Measurements from ENCODE around the gene ZNF554.

The ZNF554 gene

DNA sequence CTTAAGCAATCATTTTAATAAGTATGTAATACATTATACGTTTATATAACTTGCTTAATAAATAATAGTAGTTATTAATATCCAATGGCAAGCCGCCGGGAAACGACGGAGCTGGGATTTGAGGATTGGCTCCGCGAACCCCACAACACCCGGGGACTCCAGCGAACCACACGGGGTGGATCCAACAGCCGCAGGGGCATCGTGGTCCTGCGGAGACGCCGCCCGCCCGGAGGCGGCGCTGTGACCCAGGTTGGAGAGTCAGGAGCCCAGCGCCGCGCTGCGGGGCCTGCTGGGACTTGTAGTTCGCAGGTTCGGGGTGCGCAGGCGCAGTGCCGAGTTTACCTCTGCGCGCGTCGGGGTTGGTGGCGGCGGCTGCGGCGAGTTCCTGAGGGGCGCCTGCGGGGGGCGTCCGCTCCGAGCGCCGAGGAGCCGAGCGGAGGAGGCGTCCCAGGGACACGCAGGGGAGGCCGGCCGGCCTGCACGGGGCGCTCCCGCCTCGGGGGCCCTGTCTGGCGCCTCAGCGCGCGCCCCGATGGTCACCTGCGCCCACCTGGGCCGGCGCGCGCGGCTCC lies at the start of gene ZNF554:
ZNF554 (plus strand) TSS at position 329 of the 572 bp plus-strand sequence; CDS start at position 533, 204 bp downstream.
- H3K27ac ChIP-seq = peak within 1 kb of the TSS; percentile 45
- peak; percentile 73 for DNase-seq (ENCODE audit: low read depth, low spot score)

DNA sequence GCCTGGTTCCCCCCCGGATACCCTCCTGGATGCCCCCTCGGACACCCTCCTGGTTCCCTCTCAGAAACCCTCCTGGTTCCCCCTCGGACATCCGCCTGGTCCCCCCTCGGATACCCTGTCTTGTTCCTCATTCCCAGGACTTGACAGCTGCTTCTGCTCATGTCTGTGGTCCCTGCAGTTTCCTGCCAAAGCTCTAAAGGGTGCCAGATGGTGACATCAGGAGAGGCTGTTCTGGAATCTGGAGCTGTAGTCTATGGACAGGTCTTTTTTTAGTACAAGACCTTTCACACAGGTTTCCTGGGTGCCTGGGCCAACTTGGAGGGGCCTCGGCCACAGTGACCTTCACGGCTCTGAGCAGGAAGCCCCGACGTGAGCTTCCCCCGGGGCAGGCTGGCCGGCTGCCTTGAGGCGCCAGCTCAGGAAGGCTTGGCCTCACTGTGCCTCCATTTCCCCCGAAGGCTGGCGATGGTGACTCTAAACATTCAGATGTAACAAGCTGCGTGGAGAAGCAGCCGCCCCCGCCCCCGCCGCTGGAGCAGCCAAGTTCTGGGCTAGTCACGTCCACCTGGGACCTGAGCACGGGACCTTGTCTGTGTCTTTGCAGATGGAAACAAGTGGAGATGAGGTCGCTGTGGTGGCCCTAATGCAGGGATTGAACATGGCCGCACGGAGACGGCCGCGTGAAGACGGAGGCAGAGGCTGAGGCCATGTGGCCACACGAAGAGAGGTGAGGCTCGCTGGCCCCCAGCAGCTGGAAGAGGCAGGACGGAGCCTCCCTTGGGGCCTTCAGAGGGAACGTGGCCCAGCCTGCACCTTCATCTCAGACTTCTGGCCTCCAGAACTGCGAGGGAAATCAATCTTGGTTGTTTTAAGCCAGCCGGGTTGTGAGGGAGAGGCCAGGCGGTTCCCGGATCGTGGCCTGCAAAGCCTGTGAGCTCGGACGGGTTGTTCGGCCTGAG lies 49.3 kb upstream of the ZNF554 start:
- no peak for DNase-seq (ENCODE audit: low read depth, low spot score)
- H3K27ac ChIP-seq = no peak overlapping the region

DNA sequence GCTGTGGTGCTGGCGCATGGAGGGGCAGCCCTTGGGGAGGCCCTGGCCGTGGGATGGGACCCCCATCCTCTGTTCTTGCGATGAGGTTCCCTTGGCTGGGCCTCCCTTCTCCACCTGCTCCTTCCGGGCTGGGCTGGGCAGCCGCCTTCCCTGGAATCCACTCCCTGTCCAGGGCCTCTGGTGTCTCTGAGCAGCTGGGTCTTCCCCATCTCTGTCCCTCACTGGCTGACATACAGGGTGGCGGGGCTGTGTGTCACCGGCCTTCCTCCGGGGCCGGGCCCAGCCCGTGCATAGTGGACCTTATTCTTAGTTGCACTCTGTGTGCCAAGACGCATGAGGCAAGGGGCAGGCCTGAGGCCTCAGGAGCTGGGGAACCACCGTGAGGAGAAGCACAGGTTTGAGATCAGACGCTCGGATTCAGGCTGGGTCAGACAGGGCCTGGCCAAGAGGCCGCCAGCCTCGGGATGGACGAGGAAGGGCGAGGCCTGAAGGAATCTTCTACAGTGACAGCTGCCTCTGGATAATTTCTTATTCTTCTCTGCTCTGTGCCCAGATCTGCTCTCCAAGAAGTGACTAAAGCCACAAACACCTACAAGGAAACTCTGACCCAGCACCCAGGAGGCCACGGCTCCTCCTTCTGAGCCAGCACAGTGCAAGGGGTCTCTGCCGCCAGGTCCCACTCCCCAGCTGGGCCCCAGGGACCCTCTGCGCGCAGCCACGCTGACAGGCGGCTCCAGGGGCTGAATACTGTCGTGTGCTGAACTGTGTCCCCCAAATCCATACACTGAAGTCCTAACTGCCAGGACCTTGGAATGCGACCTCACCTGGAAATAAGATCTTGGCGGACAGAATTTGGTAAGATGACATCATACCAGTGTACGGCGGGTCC lies 47.6 kb upstream of the ZNF554 start:
- no peak for DNase-seq (ENCODE audit: low read depth, low spot score)
- no peak overlapping the region for H3K27ac ChIP-seq

GRCh38 chr19:2774083-2774679 lies 45.5 kb upstream of the ZNF554 start:
- no peak for DNase-seq (ENCODE audit: low read depth, low spot score)
- H3K27ac ChIP-seq = no peak overlapping the region

DNA sequence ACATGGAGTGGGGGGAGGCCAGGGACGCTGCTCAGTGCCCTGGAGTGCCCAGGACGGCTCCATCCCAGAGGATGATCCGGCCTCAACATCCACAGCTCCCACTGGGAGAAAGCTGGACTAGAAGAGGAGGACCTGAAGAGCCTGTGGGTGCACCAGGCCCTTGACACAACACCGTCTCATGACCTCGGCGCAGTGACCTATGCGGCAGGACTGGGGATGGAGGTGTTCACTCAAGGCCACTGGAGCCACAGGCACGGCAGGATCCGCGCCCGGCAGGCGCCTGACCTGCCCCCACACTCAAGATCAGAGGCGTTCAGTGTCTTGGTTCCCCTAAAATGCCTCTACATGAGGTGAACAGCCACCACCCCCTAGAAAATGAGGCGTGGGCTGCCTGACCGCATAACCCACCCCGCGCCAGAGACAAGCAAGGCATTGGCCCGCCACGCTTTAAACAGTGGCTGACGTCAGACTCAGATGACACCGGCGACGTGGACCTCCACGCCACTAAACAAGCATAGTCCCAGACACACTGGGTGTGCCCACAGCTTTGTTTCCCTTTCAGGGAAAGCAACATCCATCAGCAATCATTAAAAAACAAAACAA lies 44.6 kb upstream of the ZNF554 start:
- no peak for DNase-seq (ENCODE audit: low read depth, low spot score)
- no peak overlapping the region for H3K27ac ChIP-seq

DNA sequence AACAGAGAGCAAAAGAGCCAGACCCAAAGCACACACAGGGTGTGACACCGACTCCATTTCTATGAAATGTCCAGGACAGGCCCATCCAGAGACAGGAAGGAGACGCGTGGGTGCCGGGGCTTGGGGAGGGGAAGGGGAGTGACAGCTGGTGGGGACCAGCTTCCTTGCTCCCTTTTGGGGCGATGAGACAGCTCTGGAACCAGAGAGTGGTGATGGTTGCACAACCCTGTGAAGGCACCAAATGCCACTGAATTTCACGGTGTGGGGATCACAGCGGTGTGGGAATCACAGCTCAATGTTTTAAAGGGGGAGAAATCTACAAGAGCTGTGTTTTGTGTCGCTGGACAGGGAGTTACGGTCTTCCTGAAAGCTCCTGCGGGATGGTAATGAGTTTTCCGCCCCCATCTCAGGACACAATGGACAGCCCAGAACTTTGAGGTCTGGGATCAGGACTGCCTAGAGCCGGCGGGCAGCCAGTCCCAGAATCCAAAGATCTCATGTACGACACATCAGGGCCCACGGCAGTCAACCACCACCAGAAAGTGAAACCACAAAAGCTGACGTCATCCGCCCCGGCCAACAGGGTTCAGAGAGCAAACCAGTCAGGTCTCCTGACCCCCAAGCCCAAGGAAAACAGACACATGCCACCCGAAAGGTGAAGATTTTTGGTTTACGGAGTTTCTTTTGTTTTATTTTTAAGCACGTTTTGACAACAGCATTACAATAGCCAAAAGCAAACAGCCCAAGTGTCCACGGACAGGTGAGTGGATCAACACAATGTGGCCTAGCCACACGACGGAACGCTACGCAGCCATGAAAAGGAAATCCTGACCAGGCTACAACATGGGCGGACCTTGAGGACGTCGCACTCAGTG lies 43.9 kb upstream of the ZNF554 start:
- H3K27ac ChIP-seq = no peak overlapping the region
- no peak for DNase-seq (ENCODE audit: low read depth, low spot score)

- DNase-seq (ENCODE audit: low read depth, low spot score) = no peak
- H3K27ac ChIP-seq = no peak overlapping the region
Measured at GRCh38 chr19:2777952-2778683, 41.5 kb upstream of the ZNF554 start.

- DNase-seq (ENCODE audit: low read depth, low spot score) = no peak
- H3K27ac ChIP-seq = no peak overlapping the region
Measured at GRCh38 chr19:2779121-2779740, 40.4 kb upstream of the ZNF554 start.

DNA sequence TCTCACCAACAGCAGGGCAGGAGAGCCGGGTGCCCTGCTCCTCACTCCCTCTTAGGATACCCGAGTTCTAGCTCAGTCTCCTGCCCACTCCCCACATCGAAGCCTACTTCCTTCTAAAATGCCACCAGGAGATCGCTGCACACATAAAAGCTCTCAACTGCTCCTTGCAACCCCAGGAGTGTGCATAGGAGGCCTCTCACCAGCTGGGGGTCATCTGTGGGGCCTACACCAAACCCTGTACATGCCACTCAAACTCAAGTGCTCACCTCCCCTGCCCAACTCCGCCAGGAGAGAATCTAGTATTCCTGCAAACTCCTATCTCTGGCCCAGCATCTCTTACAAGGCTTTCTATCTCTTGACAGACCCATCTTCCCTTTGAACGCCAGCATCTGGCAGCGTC lies 39.4 kb upstream of the ZNF554 start:
- no peak overlapping the region for H3K27ac ChIP-seq
- DNase-seq (ENCODE audit: low read depth, low spot score) = no peak

DNA sequence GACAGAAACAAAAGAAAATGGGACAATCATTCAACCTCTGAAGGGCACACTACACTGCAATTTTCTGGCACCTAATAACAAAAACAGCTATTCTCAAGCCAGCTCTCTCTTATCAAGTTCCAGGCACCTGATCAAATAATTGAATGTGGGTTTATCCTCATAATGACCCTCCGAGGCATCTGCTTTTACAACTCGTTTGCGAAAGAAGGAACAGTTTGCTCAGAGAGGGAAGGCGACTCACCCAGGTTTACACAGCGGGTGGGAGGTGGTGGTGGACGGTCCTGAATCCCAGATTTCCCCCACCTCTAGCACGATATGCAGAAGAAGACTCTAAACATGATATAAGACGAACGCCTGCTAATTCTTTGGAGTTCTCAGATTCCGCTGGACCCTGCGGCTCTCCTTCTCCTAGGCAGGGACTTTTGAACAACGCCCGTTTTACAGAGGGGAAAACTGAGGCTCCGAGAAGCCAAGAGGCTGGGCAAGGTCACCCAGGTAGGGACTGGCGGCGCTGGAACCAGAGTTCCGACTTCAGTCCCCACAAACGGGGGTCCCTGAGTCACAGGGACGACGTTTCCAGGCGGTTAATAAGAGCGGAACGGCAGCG lies 37.2 kb upstream of the ZNF554 start:
- peak overlapping the region; percentile 52 for H3K27ac ChIP-seq

DNA sequence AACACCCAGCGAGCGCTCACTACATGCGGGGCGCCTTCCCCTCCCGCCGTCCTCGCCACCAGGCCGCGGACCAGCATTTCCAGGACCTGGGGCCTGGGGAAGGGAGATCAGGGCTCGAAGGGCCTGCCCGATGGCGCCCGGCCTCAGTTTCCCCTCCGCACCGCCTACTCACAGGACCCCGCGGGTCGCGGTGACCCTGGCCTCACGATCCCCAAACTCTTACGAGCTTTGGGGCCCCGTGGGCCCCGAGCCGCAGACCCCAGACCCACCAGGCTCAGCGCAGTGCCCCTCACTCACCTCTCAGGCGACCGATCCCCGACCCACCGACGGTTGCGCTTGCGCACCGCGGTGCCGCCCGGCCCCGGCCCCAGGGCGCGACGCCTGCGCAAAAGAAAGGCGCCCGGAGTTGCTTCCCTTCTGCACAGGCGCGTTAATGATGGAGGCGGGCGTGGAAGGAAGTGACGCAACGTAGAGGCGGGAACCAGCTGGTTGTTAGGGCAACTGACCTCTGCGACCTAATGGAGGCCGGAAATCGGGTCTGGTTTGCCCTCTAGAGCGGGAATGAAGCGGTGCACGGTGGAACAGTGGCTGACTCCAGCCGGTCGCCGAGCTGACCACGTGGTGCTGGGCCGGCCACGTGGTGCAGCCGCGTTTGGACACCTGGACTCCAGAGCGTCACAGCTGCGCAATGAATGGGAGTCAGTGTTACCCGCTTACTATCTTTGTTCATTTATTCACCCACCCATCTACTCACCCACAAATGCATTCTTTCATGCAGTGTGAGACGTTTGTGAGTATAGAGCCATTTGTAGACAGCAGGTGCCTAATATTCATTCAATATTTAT lies 36.5 kb upstream of the ZNF554 start, which contains the start of gene SGTA:
SGTA (minus strand) TSS at position 338 of the 845 bp plus-strand sequence. CDS start 14,205 bp downstream, outside the sequence.
- peak; percentile 97 for DNase-seq (ENCODE audit: low read depth, low spot score)
- peak within 1 kb of the TSS; percentile 52 for H3K27ac ChIP-seq

More for the DNA sequence above, 37.2 kb upstream of the ZNF554 start:
- no peak for DNase-seq (ENCODE audit: low read depth, low spot score)

- H3K27ac ChIP-seq = peak overlapping the region; percentile 52
- DNase-seq (ENCODE audit: low read depth, low spot score) = no peak
Measured at GRCh38 chr19:2783781-2784145, 35.9 kb upstream of the ZNF554 start.

GRCh38 chr19:2785244-2785997 lies 34.2 kb upstream of the ZNF554 start, which contains the start of gene THOP1:
Gene THOP1, plus strand, starts transcription at chr19:2785503. Its CDS starts 160 bp downstream, at chr19:2785663.
- peak within 1 kb of the TSS; percentile 38 for H3K27ac ChIP-seq
- DNase-seq (ENCODE audit: low read depth, low spot score) = peak; percentile 95

DNA sequence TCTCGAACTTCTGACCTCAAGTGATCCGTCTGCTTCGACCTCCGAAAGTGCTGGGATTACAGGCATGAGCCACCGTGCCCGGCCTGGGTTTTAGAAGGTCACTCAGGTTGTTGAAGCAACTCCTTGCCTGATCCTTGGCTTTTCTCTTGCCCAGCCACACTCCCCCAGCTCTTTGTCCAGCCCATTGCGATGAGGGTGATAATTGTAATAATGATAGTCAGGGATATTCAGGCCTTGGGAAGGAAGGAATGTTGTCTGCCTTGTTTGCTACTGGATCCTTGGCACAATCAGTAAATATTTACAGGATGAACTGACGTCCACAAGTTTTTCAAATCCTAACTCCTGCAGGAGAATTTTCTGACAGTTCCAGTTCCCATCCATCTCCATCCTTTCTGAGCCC lies 32.6 kb upstream of the ZNF554 start:
- no peak for DNase-seq (ENCODE audit: low read depth, low spot score)
- no peak overlapping the region for H3K27ac ChIP-seq

DNA sequence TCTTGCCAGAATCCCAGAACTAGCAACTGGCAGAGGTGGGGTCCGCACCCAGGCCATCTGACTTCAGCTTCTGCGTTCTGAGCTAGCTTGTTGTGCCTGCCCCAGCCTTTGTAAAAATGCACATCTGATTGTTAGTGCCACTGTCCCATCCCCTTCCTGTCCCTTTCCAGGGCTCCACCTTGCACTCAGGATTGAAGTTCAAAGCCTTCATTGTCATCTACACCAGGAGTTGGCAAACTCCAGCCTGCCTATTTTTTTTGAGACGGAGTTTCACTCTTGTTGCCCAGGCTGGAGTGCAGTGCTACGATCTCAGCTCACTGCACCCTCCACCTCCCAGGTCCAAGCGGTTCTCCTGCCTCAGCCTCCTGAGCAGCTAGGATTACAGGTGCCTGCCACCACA lies 31.4 kb upstream of the ZNF554 start:
- DNase-seq (ENCODE audit: low read depth, low spot score) = no peak
- no peak overlapping the region for H3K27ac ChIP-seq

DNA sequence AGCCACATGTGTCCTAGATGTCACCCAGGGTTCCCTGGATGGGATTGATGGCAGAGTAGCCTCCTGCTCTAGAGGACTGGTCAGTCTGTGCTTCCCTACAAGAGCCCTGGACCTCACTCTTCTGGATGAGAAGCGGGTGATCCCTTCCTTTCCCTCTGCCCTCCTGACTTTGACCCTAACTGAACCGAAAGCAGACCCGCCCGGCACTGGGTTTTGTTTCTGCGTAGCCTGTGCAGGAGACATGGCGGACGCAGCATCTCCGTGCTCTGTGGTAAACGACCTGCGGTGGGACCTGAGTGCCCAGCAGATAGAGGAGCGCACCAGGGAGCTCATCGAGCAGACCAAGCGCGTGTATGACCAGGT lies 29.5 kb upstream of the ZNF554 start:
- H3K27ac ChIP-seq = no peak overlapping the region
- no peak for DNase-seq (ENCODE audit: low read depth, low spot score)
